Panc1 (cell line): Measurements from ENCODE around the gene ABLIM2.

ENCODE experiments used
- POLR2AphosphoS5 ChIP-seq: IDR thresholded peaks from 2 replicates; pipeline ENCODE4 v1.6.1; 2012; ENCODE audit warnings: mild to moderate bottlenecking, low read depth, low read length, moderate library complexity
- TCF7L2 ChIP-seq: IDR thresholded peaks from 2 replicates; pipeline ENCODE4 v1.6.1; 2011; ENCODE audit warnings: mild to moderate bottlenecking, low read depth, low read length, inconsistent platforms
- TF ChIP-seq, protein P1 (sequence below): fragments of 450-650 bp; IDR thresholded peaks from 2 replicates; pipeline ENCODE4 v1.5.1; 2017; ENCODE audit warnings: mild to moderate bottlenecking

DNA sequence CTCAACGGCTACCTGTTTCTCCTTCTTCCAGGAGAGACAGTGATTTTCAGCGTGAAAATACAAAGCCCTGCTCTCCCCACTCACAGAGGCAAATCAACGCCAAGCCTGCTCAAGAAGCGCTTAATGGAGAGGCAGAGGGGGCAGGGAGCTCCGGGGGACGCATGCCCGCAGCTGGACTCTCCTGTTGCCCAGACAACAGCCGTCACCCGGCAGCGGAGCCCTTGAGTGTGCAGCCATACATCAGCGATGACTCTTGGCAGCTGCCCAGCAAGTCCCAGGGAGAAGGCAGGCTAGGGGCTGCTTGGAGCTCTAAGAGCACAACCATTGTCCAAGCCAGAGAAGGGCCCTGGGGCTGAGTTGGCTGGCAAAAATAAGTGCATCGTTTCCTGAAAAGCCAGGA, 148.0 kb downstream of the ABLIM2 start:
- TF ChIP-seq POLR2AphosphoS5 (no peak), TCF7L2 (no peak)
- TF ChIP-seq, protein P1, sequence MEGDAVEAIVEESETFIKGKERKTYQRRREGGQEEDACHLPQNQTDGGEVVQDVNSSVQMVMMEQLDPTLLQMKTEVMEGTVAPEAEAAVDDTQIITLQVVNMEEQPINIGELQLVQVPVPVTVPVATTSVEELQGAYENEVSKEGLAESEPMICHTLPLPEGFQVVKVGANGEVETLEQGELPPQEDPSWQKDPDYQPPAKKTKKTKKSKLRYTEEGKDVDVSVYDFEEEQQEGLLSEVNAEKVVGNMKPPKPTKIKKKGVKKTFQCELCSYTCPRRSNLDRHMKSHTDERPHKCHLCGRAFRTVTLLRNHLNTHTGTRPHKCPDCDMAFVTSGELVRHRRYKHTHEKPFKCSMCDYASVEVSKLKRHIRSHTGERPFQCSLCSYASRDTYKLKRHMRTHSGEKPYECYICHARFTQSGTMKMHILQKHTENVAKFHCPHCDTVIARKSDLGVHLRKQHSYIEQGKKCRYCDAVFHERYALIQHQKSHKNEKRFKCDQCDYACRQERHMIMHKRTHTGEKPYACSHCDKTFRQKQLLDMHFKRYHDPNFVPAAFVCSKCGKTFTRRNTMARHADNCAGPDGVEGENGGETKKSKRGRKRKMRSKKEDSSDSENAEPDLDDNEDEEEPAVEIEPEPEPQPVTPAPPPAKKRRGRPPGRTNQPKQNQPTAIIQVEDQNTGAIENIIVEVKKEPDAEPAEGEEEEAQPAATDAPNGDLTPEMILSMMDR, result no peak
